Measurements from ENCODE around the gene EVC2.

GRCh38 chr4:5619913-5620625 is 88.3 kb downstream of the EVC2 start:
- TF ChIP-seq CTCF (IDR thresholded peaks at IDR 0.05) (no peak), POLR2A (IDR thresholded peaks at IDR 0.05) (no peak)
